M059J (cell line): ENCODE results near the gene TNPO3. TPM values are rescaled to one million over a fixed set of nuclear protein-coding genes. Genes with fewer than 3 reads are reported as not detected.
"Not testable (repeated sequence)": the region's sequence is repeated elsewhere in the genome, so short reads cannot be mapped to it uniquely, and the experiment has no call there.

Experiments used
- DNase-seq: peaks from one replicate; pipeline ENCODE4 v3.0.0-alpha.2; 2012; ENCODE audit warnings: low read depth
- total RNA-seq: library from RNA; depleted of rRNA; stranded (reverse); fragments of >200 nt; shearing (Covaris generic); gene quantifications from 2 replicates; pipeline ENCODE4 v1.2.3, GENCODE V29; 2014

Gene TNPO3
- total RNA-seq, 1 experiment from 2014 or later, result 70.7 TPM

- no peak for DNase-seq
Observed at GRCh38 chr7:128961030-128961659, 93.8 kb downstream of the TNPO3 start.

- no peak for DNase-seq
Observed at GRCh38 chr7:128959296-128959695, 95.6 kb downstream of the TNPO3 start.

GRCh38 chr7:128955981-128956380 is 98.9 kb downstream of the TNPO3 start:
- DNase-seq, result no peak

- peak; percentile 47 for DNase-seq
Observed at GRCh38 chr7:128954830-128955802, 99.8 kb downstream of the TNPO3 start.

GRCh38 chr7:128954150-128954549 is 100.8 kb downstream of the TNPO3 start:
- DNase-seq, result no peak

GRCh38 chr7:128951296-128951695 is 103.6 kb downstream of the TNPO3 start:
- no peak for DNase-seq

GRCh38 chr7:128948976-128949760 is 105.7 kb downstream of the TNPO3 start:
- DNase-seq, result no peak

GRCh38 chr7:128948312-128948973 is 106.5 kb downstream of the TNPO3 start:
- DNase-seq, result peak; percentile 24

- DNase-seq, result peak; percentile 80
Observed at GRCh38 chr7:128947854-128948253, 107.1 kb downstream of the TNPO3 start.

- DNase-seq, result no peak
Observed at GRCh38 chr7:128946936-128947830, 107.7 kb downstream of the TNPO3 start.

GRCh38 chr7:128945668-128946366 is 109.1 kb downstream of the TNPO3 start:
- no peak for DNase-seq

GRCh38 chr7:128944487-128945236 is 110.2 kb downstream of the TNPO3 start:
- DNase-seq, result no peak

- not testable (repeated sequence) for DNase-seq
Observed at GRCh38 chr7:128943251-128943650, 111.7 kb downstream of the TNPO3 start.

- no peak for DNase-seq
Observed at GRCh38 chr7:128941946-128942526, 112.9 kb downstream of the TNPO3 start.

- DNase-seq, result no peak
Observed at GRCh38 chr7:128941323-128941890, 113.5 kb downstream of the TNPO3 start.

- no peak for DNase-seq
Observed at GRCh38 chr7:128940494-128941322, 114.2 kb downstream of the TNPO3 start.

- DNase-seq, result no peak
Observed at GRCh38 chr7:128939861-128940410, 115.0 kb downstream of the TNPO3 start.
